Measurements from ENCODE around the gene TUBGCP2. TPM values are rescaled to one million over a fixed set of nuclear protein-coding genes. Genes with fewer than 3 reads are reported as not detected.

The TUBGCP2 gene
- total RNA-seq, 3 donors from 2014 or later (not counting 1 experiment from before 2014, with no cell fraction given): 74.3 to 81.8 (median 78.7) TPM

GRCh38 chr10:133314911-133315310, 6.2 kb upstream of the TUBGCP2 start:
- no peak for DNase-seq
- intact Hi-C loops (cut with micrococcal nuclease): no loop called here
- no peak overlapping the region for H3K27ac Mint-ChIP-seq

GRCh38 chr10:133313192-133313591, 4.5 kb upstream of the TUBGCP2 start:
- H3K27me3 ChIP-seq (ENCODE audit: control insufficient read depth, insufficient read depth, low read length): no peaks in the 10 kb centered on the region
- H3K4me1 ChIP-seq (ENCODE audit: control insufficient read depth, insufficient read depth, low read length): peaks cover 12% of the 10 kb centered on the region
- Mint-ChIP-seq H3K36me3 (no peaks in the 10 kb centered on the region), H3K4me3 (no peak overlapping the region), H3K4me1 (peaks cover 6 to 9% of the 10 kb centered on the region in 2 donors), H3K27me3 (ENCODE audit: low read depth in 2 of 2) (no peaks in the 10 kb centered on the region), H3K9me3 (no peaks in the 10 kb centered on the region), H3K27ac (no peak overlapping the region)
- H3K36me3 ChIP-seq (ENCODE audit: control insufficient read depth, insufficient read depth, low read length): peaks cover 30% of the 10 kb centered on the region
- TF ChIP-seq, protein P1, sequence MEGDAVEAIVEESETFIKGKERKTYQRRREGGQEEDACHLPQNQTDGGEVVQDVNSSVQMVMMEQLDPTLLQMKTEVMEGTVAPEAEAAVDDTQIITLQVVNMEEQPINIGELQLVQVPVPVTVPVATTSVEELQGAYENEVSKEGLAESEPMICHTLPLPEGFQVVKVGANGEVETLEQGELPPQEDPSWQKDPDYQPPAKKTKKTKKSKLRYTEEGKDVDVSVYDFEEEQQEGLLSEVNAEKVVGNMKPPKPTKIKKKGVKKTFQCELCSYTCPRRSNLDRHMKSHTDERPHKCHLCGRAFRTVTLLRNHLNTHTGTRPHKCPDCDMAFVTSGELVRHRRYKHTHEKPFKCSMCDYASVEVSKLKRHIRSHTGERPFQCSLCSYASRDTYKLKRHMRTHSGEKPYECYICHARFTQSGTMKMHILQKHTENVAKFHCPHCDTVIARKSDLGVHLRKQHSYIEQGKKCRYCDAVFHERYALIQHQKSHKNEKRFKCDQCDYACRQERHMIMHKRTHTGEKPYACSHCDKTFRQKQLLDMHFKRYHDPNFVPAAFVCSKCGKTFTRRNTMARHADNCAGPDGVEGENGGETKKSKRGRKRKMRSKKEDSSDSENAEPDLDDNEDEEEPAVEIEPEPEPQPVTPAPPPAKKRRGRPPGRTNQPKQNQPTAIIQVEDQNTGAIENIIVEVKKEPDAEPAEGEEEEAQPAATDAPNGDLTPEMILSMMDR (IDR thresholded peaks at IDR 0.05): no peak
- H3K4me3 ChIP-seq (ENCODE audit: low read length): no peak overlapping the region
- DNase-seq: no peak
- no peaks in the 10 kb centered on the region for H3K9me3 ChIP-seq (ENCODE audit: control insufficient read depth, insufficient read depth, low read length)
- H3K27ac ChIP-seq (ENCODE audit: low read length): no peak overlapping the region
- ATAC-seq: no peak
- 94% methylated on average over 4 of the region's 4 CpGs for WGBS (ENCODE audit: insufficient coverage)
- intact Hi-C loops (cut with micrococcal nuclease): no loop called here

More at GRCh38 chr10:133314911-133315310, 6.2 kb upstream of the TUBGCP2 start:
- Histone ChIP-seq H3K27ac (ENCODE audit: low read length) (no peak overlapping the region), H3K4me1 (ENCODE audit: control insufficient read depth, insufficient read depth, low read length) (peaks cover 14% of the 10 kb centered on the region), H3K36me3 (ENCODE audit: control insufficient read depth, insufficient read depth, low read length) (peaks cover 26% of the 10 kb centered on the region), H3K27me3 (ENCODE audit: control insufficient read depth, insufficient read depth, low read length) (no peaks in the 10 kb centered on the region), H3K4me3 (ENCODE audit: low read length) (no peak overlapping the region), H3K9me3 (ENCODE audit: control insufficient read depth, insufficient read depth, low read length) (no peaks in the 10 kb centered on the region)
- Mint-ChIP-seq H3K4me1 (peaks cover 7 to 18% of the 10 kb centered on the region in 2 donors), H3K27me3 (ENCODE audit: low read depth in 2 of 2) (peaks cover 0 to 6% of the 10 kb centered on the region in 2 donors), H3K9me3 (no peaks in the 10 kb centered on the region), H3K4me3 (no peak overlapping the region), H3K36me3 (no peaks in the 10 kb centered on the region)
- 92% methylated on average over 12 of the region's 12 CpGs for WGBS (ENCODE audit: insufficient coverage)
- ATAC-seq: no peak
- TF ChIP-seq, protein P1 (IDR thresholded peaks at IDR 0.05): no peak

- H3K9me3 ChIP-seq (ENCODE audit: control insufficient read depth, insufficient read depth, low read length): no peaks in the 10 kb centered on the region
- Mint-ChIP-seq H3K36me3 (no peaks in the 10 kb centered on the region), H3K27me3 (ENCODE audit: low read depth in 2 of 2) (no peaks in the 10 kb centered on the region), H3K9me3 (no peaks in the 10 kb centered on the region), H3K4me3 (no peak overlapping the region), H3K27ac (no peak overlapping the region), H3K4me1 (peaks cover 11 to 14% of the 10 kb centered on the region in 2 donors)
- intact Hi-C loops (cut with micrococcal nuclease): no loop called here
- H3K4me1 ChIP-seq (ENCODE audit: control insufficient read depth, insufficient read depth, low read length): peaks cover 16% of the 10 kb centered on the region
- peaks cover 30% of the 10 kb centered on the region for H3K36me3 ChIP-seq (ENCODE audit: control insufficient read depth, insufficient read depth, low read length)
- 95% methylated on average over 9 of the region's 9 CpGs for WGBS (ENCODE audit: insufficient coverage)
- TF ChIP-seq, protein P1 (IDR thresholded peaks at IDR 0.05): no peak
- DNase-seq: no peak
- no peaks in the 10 kb centered on the region for H3K27me3 ChIP-seq (ENCODE audit: control insufficient read depth, insufficient read depth, low read length)
- ATAC-seq: no peak
- no peak overlapping the region for H3K27ac ChIP-seq (ENCODE audit: low read length)
- H3K4me3 ChIP-seq (ENCODE audit: low read length): no peak overlapping the region
Measured at GRCh38 chr10:133312769-133313145, 4.1 kb upstream of the TUBGCP2 start.
